K562 (cell line): ENCODE results near the gene KIFC3. TPM values are rescaled to one million over a fixed set of nuclear protein-coding genes. Genes with fewer than 3 reads are reported as not detected.

ENCODE experiments used
- ATAC-seq: fragments of 200-7000 bp; cut with Tn5 transposase; 3 replicates; pipeline ENCODE4 v1.9.1; 2020; ENCODE audit warnings: moderate library complexity
- BruUV-seq: library from RNA; stranded (reverse); fragments of 400-500 nt; replicated peaks from 2 replicates; lab custom pipeline; 2021; lab: Mats Ljungman, UMichigan
- CTCF ChIA-PET: fragments of 300-600 bp; formaldehyde crosslinking; extraction: SDS; loops from one replicate; lab custom pipeline; 2021; ENCODE audit warnings: low intra/inter-chr PET ratio; lab: Yijun Ruan, JAX
- POLR2A ChIA-PET: fragments of 300-600, 350-650 bp; sonication (Branson Sonifier 250); formaldehyde crosslinking; extraction: SDS; loops from one replicate; lab custom pipeline; 2021; ENCODE audit warnings: antibody characterized with exemption, inconsistent platforms; lab: Yijun Ruan, JAX
- DNase-seq, 4 experiments: peaks; one replicate each; pipeline versions ENCODE4 v3.0.0 to v3.0.0-alpha.2; 2011 to 2018; ENCODE audit warnings: low spot score in 3 of 4, mixed read lengths in 3 of 4; ENCODE audit errors: extremely low read depth in 1 of 4
- FAIRE-seq: peaks from 2 replicates; lab custom pipeline; 2011; peaks lifted over from hg19 to GRCh38; lab: Jason Lieb, UNC
- H2AFZ ChIP-seq: 2 replicates; pipeline ENCODE4 v1.6.0; 2011; ENCODE audit warnings: low read depth, low read length, control low read depth, inconsistent platforms
- H3K27ac ChIP-seq: fragments of 200-600 bp; 3 replicates; pipeline ENCODE4 v1.8.0; 2011; ENCODE audit warnings: low read depth, mild to moderate bottlenecking, control low read depth, inconsistent platforms, low read length, moderate library complexity, mixed read lengths; ENCODE audit errors: extremely low read depth
- H3K27me3 ChIP-seq, 2 experiments: fragments of 300-600 bp in 1 of 2; 2 replicates in 1 of 2; 3 replicates in 1 of 2; pipeline versions ENCODE4 v1.6.0 to v1.8.0; 2011; ENCODE audit warnings: inconsistent platforms in 2 of 2, low read length in 2 of 2, mild to moderate bottlenecking in 1 of 2, mixed read lengths in 1 of 2, moderate library complexity in 1 of 2; ENCODE audit not compliant: control insufficient read depth in 2 of 2, insufficient read depth in 2 of 2
- H3K36me3 ChIP-seq: fragments of 300-600 bp; 3 replicates; pipeline ENCODE4 v1.8.0; 2011; ENCODE audit warnings: mild to moderate bottlenecking, low read length, inconsistent platforms; ENCODE audit not compliant: control insufficient read depth, insufficient read depth
- H3K4me1 ChIP-seq, 2 experiments: fragments of 200-600 bp in 1 of 2; replicated peaks in 1 of 2; 2 replicates in 1 of 2; 3 replicates in 1 of 2; pipeline versions ENCODE4 v1.5.1 to v1.8.0; 2011; ENCODE audit warnings: inconsistent platforms in 2 of 2, low read length in 2 of 2, mild to moderate bottlenecking in 1 of 2, mixed read lengths in 1 of 2, moderate library complexity in 1 of 2; ENCODE audit not compliant: control insufficient read depth in 2 of 2, insufficient read depth in 2 of 2
- H3K4me2 ChIP-seq: 2 replicates; pipeline ENCODE4 v1.6.1; 2011; ENCODE audit warnings: low read length, control low read depth, inconsistent platforms, mixed read lengths; ENCODE audit not compliant: insufficient read depth
- H3K4me3 ChIP-seq: fragments of 200-600 bp; sonication (generic), shearing (Covaris generic); 2 replicates; pipeline ENCODE4 v1.5.1; 2016; ENCODE audit warnings: control low read depth, inconsistent platforms
- H3K79me2 ChIP-seq: fragments of 200-600 bp; 3 replicates; pipeline ENCODE4 v1.8.0; 2011; ENCODE audit warnings: low read length, inconsistent platforms; ENCODE audit not compliant: control insufficient read depth, insufficient read depth
- H3K9ac ChIP-seq, 2 experiments: 2 replicates each; pipeline versions ENCODE4 v1.6.0 to v1.6.1; 2011; ENCODE audit warnings: low read depth in 2 of 2, low read length in 2 of 2, control low read depth in 1 of 2, inconsistent platforms in 1 of 2, mild to moderate bottlenecking in 1 of 2, mixed read lengths in 1 of 2; ENCODE audit not compliant: insufficient read depth in 1 of 2
- H3K9me1 ChIP-seq: one replicate; pipeline ENCODE4 v1.6.0; 2011; ENCODE audit warnings: inconsistent platforms, mild to moderate bottlenecking, low read length, moderate library complexity; ENCODE audit not compliant: control insufficient read depth, insufficient read depth
- H3K9me3 ChIP-seq: replicated peaks from 2 replicates; pipeline ENCODE4 v1.5.1; 2011; ENCODE audit warnings: low read depth, low read length, inconsistent platforms; ENCODE audit not compliant: control insufficient read depth, insufficient read depth
- H4K20me1 ChIP-seq: replicated peaks from 2 replicates; pipeline ENCODE4 v1.6.1; 2011; ENCODE audit warnings: low read length, inconsistent platforms, mixed read lengths; ENCODE audit not compliant: control insufficient read depth, insufficient read depth
- ARID2 ChIP-seq: fragments of 450-650 bp; IDR thresholded peaks from 2 replicates; pipeline ENCODE4 v1.6.1; 2017; ENCODE audit warnings: antibody characterized with exemption, mild to moderate bottlenecking
- GMEB1 ChIP-seq: fragments of 250-450 bp; sonication (Bioruptor Pico); IDR thresholded peaks from 2 replicates; pipeline ENCODE4 v1.4.0; 2020; ENCODE audit warnings: mild to moderate bottlenecking
- GTF3C2 ChIP-seq: IDR thresholded peaks from 3 replicates; pipeline ENCODE4 v1.6.1; 2011; ENCODE audit warnings: borderline replicate concordance, mild to moderate bottlenecking, moderate library complexity; ENCODE audit not compliant: insufficient read length; ENCODE audit errors: extremely low read depth
- HDAC3 ChIP-seq: fragments of 450-650 bp; IDR thresholded peaks from 2 replicates; pipeline ENCODE4 v1.6.1; 2018; ENCODE audit warnings: borderline replicate concordance, mild to moderate bottlenecking, moderate library complexity; ENCODE audit not compliant: partially characterized antibody
- MTA2 ChIP-seq: fragments of 450-650 bp; IDR thresholded peaks from 2 replicates; pipeline ENCODE4 v1.6.1; 2016; ENCODE audit warnings: low read depth
- OTX1 ChIP-seq: fragments of 450-650 bp; formaldehyde crosslinking; IDR thresholded peaks from 2 replicates; pipeline ENCODE4 v1.4.0; 2022; ENCODE audit warnings: mild to moderate bottlenecking
- POLR2A ChIP-seq: fragments of 450-650 bp; conservative IDR thresholded peaks from 2 replicates; pipeline ENCODE4 v1.6.1; 2016
- PPARD ChIP-seq: fragments of 250-450 bp; sonication (Bioruptor Pico); IDR thresholded peaks from 2 replicates; pipeline ENCODE4 v1.8.0; 2022; ENCODE audit warnings: inconsistent platforms, mild to moderate bottlenecking, moderate library complexity
- TCF7L2 ChIP-seq: fragments of 150-350 bp; IDR thresholded peaks from 2 replicates; pipeline ENCODE4 v1.6.1; 2016; ENCODE audit warnings: low read depth, mild to moderate bottlenecking, low read length, moderate library complexity
- TGIF2 ChIP-seq: sonication (generic); formaldehyde crosslinking; IDR thresholded peaks from 2 replicates; pipeline ENCODE4 v1.8.1; 2022; ENCODE audit warnings: mild to moderate bottlenecking, missing genetic modification reagents, moderate library complexity
- ZNF224 ChIP-seq: sonication (generic); formaldehyde crosslinking; IDR thresholded peaks from 2 replicates; pipeline ENCODE4 v1.8.0; 2022; ENCODE audit warnings: mild to moderate bottlenecking, missing genetic modification reagents
- ZNF282 ChIP-seq: sonication (generic); formaldehyde crosslinking; IDR thresholded peaks from 2 replicates; pipeline ENCODE4 v1.8.1; 2023; ENCODE audit warnings: missing genetic modification reagents
- WGBS: fragments of 100-300 bp; shearing (Covaris generic); methylation state at CpG from one replicate; pipeline ENCODE4 v1.1.6; 2016; ENCODE audit warnings: low coverage, mixed read lengths; ENCODE audit not compliant: insufficient coverage; ENCODE audit errors: missing lambda C conversion rate; 5-methylcytosine and 5-hydroxymethylcytosine counted together
- in situ Hi-C: fragments of 300-500 bp; cut with MboI; formaldehyde crosslinking; loops from 4 replicates; pipeline ENCODE4 v1.15.0; 2018; ENCODE audit warnings: inconsistent platforms, mixed read lengths
- intact Hi-C: fragments of 100-400 bp; cut with micrococcal nuclease; formaldehyde crosslinking; loops from 2 replicates; pipeline ENCODE4 v1.14.2; 2022
- polyA plus RNA-seq, 8 experiments: library from polyadenylated mRNA; depleted of rRNA in 4 of 8; stranded (reverse) in 5 of 8; unstranded in 3 of 8; fragments of >200 nt; fragmentation: Nextera tagmentation in 2 of 8; fragmentation: Illumina TruSeq in 1 of 8; extraction: Ambion mirVana in 2 of 8; extraction: Trizol in 1 of 8; gene quantifications; 2 replicates each; pipeline versions ENCODE4 v1.2.1 to v1.2.3, GENCODE V29; 2011 to 2014; ENCODE audit warnings: inconsistent platforms in 1 of 8, missing spikeins in 1 of 8
- total RNA-seq, 7 experiments: library from RNA; depleted of rRNA in 6 of 7; stranded (reverse); fragments of >200 nt in 6 of 7; fragmentation: Illumina TruSeq in 2 of 7; extraction: Trizol in 2 of 7; gene quantifications; 2 replicates each; pipeline versions ENCODE4 v1.2.1 to v1.2.3, GENCODE V29; 2011 to 2021; ENCODE audit warnings: low replicate concordance in 1 of 7
- TF ChIP-seq, protein P1 (sequence below): fragments of 450-650 bp; IDR thresholded peaks from 2 replicates; pipeline ENCODE4 v1.6.1; 2018; ENCODE audit warnings: mild to moderate bottlenecking, low read depth; ENCODE audit not compliant: partially characterized antibody

The KIFC3 gene
- total and polyA plus RNA-seq, 9 of the 15 experiments (the other 6 are each of a cell fraction or from before 2014, with no cell fraction given), result 0.23 to 105 (median 26.2) TPM

GRCh38 chr16:57783116-57783515, 19.2 kb downstream of the KIFC3 start:
- no peaks in the 10 kb centered on the region for H3K9me1 ChIP-seq
- FAIRE-seq, result no peak
- no peaks in the 10 kb centered on the region for H4K20me1 ChIP-seq
- in situ Hi-C loops (no loop called here), intact Hi-C loops (no loop called here)
- no peak overlapping the region for H3K4me2 ChIP-seq
- no peaks in the 10 kb centered on the region for H3K79me2 ChIP-seq
- peaks cover 56% of the 10 kb centered on the region; the same call in 2 of the 3 replicates for H3K36me3 ChIP-seq
- H3K4me1 ChIP-seq, result peaks cover 0 to 17% of the 10 kb centered on the region in 2 experiments; a peak in 1 of 5 replicates
- TF ChIP-seq OTX1 (CRISPR knock-in tag) (no peak), POLR2A (no peak), TCF7L2 (no peak), MTA2 (no peak), ZNF224 (CRISPR knock-in tag) (no peak), PPARD (CRISPR knock-in tag) (no peak), HDAC3 (no peak), ZNF282 (no peak), GMEB1 (CRISPR knock-in tag) (no peak), ARID2 (no peak), TGIF2 (no peak), GTF3C2 (no peak)
- TF ChIP-seq, protein P1, sequence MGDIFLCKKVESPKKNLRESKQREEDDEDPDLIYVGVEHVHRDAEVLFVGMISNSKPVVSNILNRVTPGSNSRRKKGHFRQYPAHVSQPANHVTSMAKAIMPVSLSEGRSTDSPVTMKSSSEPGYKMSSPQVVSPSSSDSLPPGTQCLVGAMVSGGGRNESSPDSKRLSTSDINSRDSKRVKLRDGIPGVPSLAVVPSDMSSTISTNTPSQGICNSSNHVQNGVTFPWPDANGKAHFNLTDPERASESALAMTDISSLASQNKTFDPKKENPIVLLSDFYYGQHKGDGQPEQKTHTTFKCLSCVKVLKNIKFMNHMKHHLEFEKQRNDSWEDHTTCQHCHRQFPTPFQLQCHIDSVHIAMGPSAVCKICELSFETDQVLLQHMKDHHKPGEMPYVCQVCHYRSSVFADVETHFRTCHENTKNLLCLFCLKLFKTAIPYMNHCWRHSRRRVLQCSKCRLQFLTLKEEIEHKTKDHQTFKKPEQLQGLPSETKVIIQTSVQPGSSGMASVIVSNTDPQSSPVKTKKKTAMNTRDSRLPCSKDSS, result no peak
- BruUV-seq, result no TSS peak
- H3K4me3 ChIP-seq, result no peak overlapping the region
- H3K9me3 ChIP-seq, result no peaks in the 10 kb centered on the region
- no peak overlapping the region for H3K27ac ChIP-seq
- no peak for ATAC-seq
- POLR2A ChIA-PET, result interaction anchor here (2.2 kb wide), 1 partner anchor 17 kb away, joined by 9 read pairs; no protein-coding TSS in a partner anchor
- no peak overlapping the region for H3K9ac ChIP-seq
- 77% methylated on average over 4 of the region's 4 CpGs for WGBS
- H2AFZ ChIP-seq, result no peak overlapping the region
- H3K27me3 ChIP-seq, result no peaks in the 10 kb centered on the region
- no peak for DNase-seq
- CTCF ChIA-PET, result no interaction called here
